Inflammatory macrophage treated with lipopolysaccharide for 1 hour (primary cell): ENCODE data around the gene FAAP20.
A peak's percentile ranks its signal among the peaks of the same experiment; 100 is the strongest.

Source experiments
- DNase-seq, 2 donors: peaks; one replicate each; pipeline ENCODE4 v3.0.0-alpha.2; 2020 to 2022

The FAAP20 gene

DNA sequence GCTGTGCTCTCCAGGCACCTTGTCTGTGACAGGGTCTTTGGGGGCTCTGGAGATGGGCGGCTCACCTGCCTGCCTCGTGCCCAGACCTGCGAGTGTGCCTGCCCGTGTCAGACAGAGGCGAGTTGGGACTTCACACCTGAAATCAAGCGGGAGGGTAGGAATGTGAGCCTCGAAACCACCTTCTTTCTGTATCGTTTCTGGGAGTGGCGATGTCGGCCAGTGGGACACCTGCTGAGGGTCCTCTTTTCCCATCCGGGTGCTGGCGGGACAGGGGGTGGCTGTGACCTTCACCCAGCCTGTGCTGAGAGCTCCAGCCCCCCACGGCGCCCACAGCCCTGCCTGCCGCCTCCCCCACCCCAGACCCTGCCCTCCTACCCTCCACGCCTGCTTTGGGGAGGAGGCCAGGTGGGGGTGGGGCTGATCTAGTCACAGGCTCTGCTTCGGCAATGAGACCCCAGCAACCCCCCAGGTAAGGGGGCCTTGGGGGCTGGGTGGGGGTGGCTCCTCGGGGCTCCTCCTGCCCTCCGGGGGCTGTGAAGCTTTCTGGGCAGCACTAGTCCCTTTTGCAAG is 15.6 kb upstream of the FAAP20 start:
- DNase-seq = no peak

DNA sequence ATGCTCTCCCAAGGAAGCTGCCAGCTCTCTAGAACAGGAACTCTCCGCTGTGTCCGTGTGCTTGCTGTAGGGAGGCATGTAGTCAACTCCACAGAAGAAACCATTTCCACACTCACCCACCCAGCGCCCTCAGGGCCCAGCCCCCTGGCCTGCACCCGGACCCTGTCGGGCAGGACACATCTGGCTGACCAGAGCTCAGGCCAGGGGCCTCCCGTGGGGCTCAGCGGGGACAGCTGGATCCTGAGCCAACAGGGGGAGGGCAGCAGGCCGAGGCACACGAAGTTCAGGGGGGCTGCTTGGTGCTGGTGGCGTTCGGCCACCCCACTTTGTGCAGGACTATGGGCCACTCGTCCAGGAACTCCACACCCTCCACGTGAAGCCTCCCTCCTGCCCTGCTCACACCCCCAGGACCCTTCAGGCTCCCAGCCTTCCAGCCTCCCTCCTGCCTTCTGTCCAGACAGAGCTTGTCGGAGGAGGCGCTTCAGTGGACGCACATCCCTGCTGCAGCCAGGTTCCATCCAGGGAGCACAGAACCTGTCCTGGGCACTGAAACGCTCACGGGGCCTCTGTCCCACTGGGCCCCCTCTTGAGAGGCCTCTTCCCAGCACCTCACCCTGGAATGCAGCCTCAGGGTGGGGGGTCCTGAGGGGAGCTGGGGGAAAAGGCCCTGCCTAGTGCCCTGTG is 15.0 kb upstream of the FAAP20 start:
- DNase-seq = no peak

DNA sequence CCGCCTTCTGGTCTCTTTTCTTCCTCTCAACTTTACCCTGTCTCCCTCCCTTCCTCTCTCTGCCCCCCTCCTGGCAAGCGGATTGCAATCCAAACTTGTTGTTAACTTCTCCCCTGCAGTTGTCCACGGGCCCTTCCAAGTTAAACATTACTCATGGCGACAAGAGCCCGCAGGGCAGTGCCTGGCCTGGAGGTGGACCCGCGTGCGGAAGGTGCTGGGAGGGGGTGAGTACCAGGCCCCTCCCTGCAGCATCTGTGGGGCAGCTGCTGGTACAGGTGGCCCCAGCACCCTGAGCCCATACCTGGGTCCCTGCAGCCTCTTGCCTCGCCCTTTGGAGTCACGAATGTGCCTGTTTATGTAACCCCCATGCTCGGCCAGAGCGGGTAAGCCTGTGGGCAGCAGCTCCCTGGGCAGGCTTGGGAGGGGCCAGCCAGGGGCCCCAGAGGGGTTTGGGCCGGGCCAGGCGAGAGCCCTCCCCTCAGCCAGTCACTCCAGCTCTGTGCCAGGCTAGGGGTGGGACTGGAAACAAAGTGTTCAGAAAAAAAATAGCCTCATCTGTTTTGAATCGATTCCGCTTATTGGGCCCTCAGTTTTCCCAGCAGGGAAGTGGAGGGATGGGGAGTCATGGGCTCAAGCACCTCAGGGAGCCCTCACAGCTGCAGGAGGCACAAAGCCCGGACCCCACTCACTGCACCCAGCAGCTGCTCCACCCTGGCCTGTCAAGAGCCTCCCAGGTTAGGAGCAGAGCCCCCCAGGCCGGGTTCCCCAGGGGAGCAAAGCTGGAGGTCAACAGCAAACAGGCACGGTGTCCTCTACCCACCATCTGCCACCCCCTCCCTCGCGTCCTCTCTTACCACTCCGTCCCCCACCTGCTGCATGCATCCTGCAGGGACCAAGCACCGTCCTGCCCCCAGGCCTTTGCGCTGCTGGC is 14.0 kb upstream of the FAAP20 start:
- DNase-seq = no peak

DNA sequence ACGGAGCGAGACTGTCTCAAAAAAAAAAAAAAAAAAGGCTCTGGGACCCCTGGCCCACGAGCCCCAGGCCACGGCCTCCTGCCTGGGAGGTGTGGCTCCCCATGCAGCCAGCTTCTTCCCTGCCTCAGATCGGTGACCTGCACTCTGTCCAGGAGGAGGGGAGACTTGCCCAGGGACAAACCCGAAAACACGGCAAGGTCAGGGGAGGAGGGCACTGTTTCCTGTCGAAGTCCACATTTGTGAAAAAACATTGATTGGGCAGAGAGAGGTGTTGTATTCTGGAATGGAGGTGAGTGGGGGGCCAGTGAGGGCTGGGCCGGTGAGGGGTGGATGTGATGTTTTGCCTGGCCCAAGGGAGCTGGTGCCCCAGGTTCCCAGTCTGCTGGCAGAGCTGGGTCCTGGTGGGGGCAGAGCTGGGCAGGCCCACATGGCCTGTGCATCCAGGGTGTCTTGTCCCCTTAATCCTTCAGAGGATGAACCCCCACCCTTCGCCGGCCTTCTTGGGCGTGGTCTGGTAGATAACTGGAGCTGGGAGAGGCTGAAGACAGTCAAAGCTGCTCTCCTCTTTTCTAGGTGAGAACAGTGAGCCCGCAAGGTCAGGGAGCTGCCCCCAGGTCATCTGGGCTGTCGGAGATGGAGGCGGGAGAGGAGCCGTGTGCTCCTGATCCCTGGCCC is 12.4 kb upstream of the FAAP20 start:
- DNase-seq = no peak

DNA sequence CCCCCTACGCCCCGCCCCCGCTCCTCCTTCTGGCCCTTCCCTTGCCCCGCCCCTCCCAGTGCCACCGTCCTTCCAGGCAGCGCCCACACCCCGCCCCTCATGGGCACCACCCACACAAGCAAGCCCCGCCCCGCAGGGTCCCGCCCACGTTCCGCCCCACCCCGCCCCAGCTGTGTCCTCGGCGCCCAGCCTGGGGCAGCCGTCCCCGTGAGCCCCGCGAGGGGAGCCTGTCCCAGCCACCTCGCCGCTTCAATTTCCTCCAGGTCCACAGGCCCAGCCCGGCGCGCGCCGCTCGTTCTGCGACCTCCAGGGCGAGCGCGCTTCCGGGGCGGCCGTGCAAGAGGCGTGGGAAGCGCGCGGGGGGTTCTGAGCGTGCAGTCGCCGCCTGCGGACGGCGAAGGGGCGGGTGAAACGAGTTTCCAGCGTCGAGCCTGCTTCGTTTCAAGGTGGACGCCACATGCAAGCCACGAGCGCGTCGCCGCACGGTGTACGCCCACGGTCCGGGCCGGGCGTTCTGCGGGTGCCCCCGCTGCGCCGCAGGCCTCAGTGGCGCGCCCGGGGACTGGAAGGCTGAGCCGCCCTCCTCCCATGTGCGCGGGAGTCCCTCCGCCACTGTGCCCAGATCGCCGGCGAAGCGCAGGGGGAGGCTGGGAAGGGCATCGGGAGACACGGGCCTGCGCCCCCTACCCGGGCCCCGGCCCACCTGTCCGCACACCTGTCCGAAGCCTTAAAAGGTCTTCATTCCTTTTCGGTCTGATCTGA is 10.8 kb upstream of the FAAP20 start:
- peak; percentile 66 to 85 for DNase-seq

DNA sequence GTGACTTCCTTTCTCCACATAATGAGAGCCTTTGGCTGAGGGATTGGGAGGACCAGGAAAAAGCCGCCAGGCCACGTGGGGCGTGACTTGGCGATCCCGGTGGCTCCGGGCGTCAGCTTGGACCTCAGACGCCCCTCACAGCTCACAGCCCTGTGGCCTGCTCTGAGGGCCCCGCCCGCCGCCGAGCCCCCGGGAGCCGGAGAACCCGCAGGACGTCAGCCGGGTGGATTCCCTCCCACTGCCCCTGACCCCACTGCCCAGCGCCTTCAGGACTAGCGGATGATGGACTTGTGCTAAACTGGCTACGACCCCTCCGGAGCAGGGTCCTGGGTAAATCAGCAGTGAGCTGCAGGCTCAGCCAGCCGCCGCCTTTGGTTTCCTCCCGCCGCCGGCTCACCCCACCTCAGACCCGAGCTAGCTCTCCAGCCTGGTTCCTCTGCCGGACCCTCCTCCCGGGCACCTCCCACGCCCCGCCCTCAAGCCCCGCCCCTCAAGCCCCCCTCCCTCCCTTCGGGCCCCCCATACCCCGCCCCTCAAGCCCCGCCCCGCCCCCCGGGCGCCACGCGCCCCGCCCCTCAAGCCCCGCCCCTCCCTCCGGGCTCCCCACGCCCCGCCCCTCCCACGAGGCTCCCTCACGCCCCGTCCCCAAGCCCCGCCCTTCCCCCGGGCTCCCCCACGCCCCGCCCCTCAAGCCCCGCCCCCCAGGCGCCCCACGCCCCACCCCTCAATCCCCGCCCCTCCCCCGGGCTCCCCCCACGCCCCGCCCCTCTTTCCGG is 10.0 kb upstream of the FAAP20 start:
- DNase-seq = peak in 1 of 2 donors; percentile 45

DNA sequence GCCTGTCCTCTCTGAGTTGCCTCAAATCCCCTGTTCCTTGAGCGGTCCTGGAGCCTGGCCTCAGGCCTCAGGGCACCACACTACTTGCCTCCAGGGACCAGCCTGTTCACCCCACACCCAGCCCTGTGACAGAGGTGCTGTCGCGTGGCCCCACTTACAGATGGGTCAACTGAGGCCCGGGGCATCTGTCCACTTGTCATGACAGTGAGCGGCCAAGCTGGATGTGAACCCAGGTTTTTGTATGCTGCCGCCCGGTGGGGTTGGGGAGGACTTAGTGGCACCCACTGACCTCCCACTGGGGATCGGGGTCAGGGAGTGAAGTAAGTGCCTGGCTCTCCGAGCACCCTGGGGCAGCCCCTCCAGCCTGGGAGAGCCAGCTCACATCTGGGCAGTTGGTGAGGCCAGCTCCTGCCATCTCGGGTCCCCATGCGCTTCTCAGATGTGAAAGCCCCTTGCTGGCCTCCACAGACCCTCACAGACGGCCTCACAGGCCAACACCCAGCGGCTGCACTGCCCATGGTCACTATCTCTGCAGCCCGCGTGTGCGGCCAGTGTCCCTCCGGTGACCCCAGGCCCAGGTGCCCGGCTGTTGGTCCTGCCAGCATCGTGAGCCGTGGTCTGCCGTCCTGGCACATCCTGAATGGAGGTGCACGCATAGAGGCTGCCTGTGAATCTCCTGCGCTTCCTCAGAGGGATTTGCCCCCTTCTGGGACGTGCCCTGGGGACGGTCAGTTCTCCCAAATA is 9.3 kb upstream of the FAAP20 start:
- no peak for DNase-seq

DNA sequence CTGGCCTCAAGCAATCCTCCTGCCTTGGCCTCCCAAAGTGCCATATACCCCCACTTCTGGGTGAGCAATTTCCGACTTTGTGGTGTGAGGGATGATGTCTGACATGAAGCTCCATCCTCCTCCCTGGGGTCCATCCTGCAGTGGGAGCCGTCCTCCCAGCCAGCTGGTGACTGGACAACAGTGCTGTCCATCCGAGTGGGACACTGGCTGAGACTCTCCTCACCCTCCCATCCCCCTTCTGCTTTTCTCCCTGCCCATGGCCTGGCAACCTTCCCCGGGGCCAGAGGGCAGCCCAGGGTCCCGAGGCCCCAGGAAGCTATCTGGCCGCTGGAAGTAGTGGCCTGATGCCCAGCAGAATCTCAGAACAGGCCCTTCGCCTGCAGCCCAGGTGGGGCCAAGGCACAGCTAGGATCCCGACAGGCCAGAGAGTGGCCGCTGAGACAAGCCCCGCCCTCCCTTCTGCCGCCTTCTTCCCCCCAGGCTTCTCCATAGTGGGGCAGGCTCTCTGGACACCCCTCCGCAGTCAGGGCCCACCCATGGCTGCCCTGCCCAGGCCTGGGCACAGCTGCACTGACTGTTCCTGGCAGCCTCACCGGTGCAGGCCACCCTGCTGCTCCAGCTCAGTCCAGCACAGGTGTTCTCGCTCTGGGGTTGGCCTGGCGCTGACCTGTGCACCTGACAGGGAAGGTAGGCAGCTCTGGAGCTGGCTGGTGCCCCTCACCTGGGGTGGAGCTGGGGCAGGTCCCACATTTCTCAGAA is 8.4 kb upstream of the FAAP20 start:
- no peak for DNase-seq

DNA sequence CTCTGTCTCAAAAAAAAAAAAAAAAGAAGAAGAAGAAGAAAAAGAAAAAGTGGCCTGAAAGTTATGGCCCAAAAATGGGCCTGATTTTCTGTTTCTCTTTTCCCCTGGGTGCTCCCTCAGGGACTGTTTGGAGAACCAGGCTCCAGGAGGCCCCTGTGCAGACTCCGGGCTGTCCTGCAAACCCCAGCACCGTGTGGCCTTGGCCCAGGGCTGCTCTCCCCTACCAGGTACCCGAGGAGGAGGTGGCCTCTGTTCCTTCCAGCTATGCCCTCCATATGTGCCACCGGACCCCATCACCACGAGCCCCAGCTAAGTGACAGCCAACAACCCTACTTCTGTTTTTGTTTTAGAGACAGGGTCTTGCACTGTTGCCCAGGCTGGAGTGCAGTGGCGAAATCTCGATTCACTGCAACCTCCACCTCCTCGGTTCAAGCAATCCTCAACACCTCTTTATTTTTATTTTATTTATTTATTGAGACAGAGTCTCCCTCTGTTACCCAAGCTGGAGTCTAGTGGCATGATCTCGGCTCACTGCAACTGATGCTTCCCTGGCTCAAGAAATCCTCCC is 7.5 kb upstream of the FAAP20 start:
- no peak for DNase-seq

DNA sequence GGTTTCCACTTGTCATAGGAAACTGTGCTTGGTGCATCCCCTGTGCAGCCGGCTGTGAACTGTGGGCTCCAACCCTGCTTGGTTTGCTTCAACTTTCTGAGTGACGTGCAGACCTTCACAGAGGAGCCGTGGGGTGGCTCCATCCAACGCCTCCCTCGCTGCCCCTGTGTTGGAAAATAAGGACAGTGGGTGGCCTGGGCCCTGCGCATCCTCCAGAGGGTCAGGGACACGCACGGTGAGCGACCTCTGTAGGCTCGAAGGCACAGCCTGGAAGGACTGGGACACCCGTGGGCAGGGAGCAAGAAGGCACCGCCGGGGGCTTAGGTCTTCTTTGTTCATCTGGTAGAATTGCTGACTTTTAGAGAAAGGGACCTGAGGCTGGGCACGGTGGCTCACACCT is 6.5 kb upstream of the FAAP20 start:
- DNase-seq = no peak

DNA sequence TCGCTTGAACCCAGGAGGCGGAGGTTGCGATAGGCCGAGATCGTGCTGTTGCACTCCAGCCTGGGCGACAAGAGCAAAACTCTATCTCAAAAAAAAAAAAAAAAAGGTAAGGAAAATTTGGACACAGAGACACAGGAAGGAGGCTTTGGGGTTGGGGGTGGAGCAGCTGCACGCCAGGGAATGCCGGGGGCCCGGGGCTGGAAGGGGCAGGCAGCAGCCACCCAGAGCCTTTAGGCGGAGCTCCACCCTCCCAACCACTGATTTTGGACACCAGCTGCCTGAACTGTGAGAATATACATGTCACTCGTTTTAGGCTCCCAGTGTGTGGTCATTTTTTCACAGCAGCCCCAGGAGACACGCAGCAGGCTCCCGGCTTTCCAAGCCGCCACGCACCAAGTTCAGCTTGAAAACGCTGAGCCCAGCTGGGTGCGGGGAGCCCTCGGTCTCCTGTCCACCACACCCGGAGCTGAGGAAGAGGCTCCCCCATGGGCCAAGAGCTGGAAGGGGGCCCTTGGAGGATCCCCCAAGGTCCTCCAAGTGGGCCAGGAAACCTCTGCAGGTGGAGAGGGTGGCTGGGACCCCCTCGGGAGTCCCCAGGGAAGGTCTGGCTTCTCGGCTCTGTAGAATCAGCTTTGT is 5.9 kb upstream of the FAAP20 start:
- DNase-seq = no peak

DNA sequence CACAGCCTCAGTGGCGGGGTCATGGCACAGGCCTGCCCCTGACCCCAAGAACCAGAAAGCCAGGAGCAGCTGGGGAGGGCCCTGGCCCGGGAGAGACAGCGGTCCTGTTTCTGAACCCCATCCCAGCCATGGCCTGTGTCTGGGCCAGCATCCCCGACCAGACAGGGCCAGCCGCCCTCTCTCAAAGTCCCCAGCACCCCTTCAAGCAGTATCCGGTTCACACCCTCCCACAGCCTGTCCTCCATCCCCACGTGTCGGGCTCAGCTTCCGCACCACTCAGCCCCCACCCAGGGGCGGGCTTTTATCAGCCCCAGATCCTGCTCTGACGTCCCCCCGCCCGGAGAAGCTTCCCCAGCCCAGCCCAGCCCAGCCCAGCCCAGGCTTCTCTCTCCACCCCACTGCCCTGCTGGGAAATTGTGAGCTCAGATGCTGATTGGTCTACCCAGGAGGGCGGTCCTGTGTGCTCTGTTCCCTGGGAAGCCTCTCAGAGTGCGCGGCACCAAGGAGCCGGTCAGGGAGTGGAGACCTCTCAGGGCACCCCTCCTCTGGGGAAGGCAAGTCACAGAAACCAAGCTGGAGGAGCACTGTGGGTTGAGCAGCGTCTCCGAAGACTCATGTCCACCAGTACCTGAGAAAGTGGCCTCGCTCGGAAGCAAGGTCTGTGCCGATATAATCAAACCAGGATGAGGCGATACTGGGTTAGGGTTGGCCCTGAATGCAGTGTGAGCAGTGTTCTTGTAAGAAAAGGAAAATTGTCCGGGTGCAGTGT is 4.7 kb upstream of the FAAP20 start:
- peak; percentile 79 to 84 for DNase-seq

DNA sequence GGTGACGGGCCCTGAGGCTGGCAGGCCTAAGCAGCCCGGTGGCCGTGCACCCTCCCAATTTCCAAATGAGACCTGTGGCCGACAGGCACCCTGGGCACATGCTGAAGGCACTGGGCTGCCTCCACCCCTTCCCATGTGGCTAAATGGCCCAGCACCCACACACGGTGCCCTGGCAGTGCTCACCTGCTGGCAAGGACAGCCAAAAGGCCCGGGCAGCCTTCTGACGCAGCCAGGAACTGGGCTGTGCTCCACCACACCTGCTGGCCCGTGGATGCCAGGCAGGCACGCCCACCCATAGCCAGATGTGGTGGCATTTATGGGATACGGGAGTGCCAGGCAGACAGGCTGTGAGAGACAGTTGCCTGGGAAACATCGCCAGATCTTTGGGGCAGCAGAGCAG is 4.0 kb upstream of the FAAP20 start:
- no peak for DNase-seq

DNA sequence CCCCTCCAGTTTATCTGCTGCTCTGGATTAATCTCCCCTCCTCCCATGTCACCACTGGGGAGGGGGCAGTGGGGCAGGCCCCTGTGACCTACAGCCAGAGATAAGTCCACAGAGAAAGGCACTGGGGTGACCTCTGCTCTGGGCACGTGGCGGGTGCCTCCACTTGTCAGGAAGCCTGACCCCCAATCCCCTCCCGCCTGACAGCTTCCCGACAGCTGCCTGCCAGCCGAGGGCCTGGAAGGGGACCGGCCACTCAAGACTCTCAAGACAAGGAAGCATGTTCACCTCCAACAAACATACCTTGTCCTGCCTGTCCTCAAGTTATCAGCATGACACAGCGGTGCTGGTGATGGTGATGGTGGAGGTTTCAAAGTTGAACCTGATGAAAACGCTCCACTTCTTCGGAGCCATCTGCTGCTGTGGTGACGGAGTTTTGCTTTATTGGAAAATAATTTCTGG is 3.2 kb upstream of the FAAP20 start:
- DNase-seq = no peak

DNA sequence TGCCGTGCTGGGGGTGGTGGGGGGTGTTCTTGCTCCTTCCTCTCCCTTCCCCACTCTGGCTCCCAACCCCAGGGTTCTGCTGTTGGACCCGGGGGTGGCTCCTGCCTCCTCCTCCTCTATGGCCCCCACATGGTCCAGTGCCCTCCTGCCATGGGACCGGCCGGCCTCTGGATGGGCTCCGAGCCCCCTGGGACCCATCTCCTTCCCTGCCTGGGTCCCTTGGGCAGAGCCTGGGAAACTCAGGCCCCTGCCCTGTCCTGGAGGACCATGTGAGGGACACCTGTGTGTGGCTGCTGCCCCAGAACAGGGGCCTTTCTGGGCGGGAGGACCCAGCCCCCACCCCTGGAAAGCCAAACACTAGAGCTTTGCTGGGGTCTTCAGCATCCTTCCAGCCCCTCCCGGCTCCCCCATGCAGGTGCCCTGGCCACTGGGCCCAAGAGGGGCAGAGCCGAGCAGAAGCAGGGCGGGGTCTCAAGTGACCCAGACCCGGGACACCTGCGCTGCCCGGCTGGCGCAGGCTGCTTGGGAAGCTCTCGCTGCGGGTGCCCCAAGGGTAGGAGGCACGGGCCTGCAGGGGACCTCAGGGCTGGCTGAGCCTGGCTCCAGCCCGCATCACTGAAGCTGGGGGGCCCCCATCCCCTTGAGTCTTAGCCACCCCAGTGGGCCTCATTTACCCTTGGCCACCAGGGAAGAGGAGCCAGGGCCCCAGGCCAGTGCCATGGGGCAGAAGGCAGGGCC is 2.5 kb upstream of the FAAP20 start:
- DNase-seq = no peak

DNA sequence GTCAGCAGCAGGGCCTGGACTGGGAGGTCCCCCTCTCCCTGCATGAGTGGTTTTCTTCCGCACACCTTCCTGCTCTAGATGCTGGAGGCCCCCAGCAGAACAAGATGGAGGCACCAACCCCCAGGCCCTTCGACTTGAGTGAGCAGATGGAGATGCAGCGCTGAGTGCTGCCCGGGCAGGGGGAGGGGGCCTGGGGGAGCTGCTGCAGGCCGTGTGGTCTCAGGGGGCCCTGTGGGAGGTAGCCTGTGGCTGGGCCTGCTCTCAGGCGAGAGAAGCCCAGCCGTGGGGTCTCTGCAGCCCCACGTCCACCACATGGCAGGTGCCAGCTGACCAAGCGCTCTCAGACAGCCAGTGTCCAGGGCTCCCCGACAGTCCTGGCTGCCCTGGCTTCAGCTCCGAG is 1.2 kb upstream of the FAAP20 start:
- no peak for DNase-seq

DNA sequence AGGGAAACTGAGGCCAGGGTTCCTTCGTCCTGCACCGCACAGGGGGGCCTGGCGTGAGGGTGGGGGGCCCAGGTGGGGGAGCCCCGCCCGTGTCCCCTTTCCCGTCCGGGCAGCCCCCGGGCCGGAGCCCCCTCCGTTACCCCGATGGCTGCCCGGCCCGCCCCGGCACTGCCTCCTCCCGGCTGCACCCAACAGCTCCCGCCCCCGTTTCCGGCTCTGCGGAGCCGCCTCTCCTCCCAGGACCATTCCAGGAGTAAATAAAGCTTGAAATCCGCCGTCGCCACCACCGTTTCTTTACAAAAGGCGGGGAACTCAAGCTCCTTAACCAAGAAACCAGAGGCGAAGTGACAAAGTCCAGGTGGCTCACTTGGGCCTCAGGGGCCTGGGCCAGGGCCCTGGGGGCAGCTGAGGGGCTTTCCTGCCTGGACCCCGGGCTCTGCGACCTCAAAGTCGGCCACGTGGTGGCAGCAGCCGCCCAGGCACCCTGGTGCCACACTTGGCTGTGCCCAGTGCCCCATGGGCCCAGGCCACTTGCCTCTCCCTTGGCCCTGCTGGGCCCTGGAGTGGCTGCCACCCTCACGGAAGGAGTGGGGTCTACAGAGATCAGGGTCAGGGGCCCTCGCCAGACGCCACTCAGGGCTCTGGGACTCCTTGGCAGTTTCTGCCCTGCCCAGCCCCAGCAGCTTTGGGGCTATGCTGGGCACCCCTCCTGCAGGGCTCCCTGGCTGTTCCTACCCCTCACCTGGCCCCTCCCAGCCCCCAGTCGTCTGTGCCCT is 514 bp upstream of the FAAP20 start:
- peak; percentile 69 to 89 for DNase-seq
